CD4-positive, alpha-beta T cell treated with Interleukin-6 for 4 hours (primary cell): ENCODE results near the gene ZFAND4.
"Not testable (repeated sequence)": the region's sequence is repeated elsewhere in the genome, so short reads cannot be mapped to it uniquely, and the experiment has no call there.

Experiments used
- DNase-seq: peaks from one replicate; pipeline ENCODE4 v3.0.0-alpha.2; 2020; ENCODE audit warnings: mixed read lengths

Gene ZFAND4

DNA sequence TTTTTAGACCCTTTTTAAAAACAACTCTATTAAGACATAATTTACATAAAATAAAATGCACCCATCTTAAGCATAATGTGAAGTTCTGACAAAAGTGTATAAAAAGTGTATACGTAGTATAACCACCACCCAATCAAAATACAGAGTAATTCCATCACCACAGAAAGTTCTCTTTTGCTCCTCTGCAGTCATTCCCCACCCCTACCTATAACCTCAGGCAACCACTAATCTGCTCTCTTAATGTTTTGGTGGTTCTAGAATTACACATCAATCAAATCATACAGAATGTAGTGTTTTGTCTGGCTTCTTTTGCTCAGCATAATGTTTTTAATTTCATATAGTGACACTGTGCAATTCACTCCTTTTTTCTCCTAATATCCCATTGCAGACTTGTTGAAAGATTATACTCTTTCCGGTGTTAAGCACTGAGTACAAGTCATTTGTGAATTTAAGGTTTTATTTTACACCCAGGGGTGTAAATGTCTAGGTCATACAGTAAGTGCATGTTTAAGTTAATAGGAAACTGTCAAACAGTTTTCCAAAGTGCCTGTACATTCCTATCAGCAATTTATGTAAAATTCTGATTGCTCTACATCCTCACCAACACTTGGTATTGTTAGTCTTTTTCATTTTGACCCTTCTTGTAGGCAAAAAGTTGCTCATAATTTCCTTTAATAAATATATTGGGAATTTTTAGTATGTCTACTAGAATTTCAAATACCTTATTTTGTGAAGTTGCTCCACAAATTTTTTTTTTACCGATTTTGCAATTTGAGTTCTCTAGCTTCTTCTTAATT, 86.3 kb downstream of the ZFAND4 start:
- DNase-seq, result no peak

DNA sequence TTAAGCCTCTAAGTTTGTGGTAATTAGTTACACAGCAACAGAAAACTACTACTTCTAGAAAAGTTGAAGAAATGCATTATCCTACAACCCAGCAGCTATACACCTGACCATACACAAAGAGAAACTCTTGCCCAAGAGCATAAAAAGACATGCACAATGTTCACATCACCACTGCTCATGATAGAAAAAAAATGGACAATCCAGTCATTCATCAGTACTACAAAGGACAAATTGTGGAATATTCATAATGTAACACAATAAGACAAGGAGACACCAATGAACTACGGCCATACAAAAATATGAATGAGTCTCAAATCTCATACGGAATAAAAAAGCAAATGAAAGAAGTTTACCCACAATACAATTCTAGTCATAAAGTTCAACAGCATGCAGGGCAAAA, 87.4 kb downstream of the ZFAND4 start:
- no peak for DNase-seq

DNA sequence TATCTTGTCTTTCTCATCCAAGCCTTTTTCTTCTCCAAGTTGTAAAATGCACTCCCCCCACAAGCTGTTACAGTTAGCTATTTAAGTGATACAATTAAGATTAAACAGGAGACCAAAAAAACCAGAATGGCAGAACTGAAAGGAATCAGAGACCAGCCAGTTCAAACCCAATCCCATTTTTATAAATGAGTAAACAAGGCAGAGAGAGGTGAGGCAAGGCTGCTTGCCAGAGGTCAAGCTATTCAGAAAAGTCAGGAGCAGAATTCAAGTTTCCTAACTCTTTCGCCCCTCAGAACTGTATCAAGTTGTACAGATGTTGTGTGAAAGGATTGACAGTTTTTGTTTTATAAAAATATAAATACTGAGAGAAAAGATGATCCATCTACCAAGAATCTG, 90.2 kb downstream of the ZFAND4 start:
- no peak for DNase-seq

DNA sequence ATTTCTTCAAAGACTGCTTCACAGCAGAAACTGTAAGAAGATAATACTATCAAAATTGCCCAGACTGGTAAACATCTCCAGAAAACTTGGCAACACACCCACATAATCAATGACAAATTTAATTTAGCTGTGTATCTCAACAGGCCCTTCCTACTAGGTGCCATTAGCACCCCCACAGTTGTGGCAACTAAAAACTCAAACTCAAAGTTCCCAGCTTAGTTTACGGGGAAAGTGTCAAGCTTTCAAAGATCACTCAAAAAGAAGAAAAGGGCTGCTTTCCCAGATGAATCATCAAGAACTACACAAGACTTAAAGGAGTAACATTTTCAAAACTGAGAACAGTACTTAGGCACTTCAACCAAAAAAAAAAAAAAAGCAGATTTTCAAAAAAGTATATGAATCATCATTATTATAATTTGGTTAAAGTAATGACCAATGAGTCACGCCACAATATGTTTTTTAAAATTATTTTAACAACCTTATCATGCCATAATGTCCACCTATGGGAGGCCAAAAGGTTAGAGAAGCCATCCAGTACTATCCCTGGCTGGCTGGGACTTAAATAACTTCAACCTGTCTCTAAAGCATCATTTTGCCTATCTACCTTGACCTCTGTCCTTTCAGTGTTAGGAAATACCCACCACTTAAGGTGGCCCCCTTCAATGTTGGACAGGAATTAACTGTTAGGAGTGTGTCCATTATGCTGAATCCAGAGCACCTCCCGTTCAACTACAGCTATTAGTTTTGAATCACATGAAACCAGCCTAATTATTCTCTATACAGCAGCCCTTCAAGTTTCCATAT, 90.8 kb downstream of the ZFAND4 start:
- peak; percentile 17 for DNase-seq

DNA sequence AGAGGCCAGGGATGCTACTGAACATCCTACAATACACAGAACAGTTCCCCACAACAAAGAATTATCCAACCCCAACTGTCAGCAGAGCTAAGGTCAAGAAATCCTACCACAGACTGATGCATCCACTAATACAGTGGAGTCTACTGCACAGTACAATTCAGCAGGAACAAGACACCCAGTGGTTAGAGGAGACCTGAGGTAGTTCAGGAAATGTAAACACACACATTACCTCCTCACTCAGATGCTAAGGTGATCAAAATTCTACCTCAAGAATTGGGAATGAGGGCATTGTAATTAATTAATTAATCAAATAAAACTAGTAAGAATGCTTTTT, 91.4 kb downstream of the ZFAND4 start:
- DNase-seq, result no peak

DNA sequence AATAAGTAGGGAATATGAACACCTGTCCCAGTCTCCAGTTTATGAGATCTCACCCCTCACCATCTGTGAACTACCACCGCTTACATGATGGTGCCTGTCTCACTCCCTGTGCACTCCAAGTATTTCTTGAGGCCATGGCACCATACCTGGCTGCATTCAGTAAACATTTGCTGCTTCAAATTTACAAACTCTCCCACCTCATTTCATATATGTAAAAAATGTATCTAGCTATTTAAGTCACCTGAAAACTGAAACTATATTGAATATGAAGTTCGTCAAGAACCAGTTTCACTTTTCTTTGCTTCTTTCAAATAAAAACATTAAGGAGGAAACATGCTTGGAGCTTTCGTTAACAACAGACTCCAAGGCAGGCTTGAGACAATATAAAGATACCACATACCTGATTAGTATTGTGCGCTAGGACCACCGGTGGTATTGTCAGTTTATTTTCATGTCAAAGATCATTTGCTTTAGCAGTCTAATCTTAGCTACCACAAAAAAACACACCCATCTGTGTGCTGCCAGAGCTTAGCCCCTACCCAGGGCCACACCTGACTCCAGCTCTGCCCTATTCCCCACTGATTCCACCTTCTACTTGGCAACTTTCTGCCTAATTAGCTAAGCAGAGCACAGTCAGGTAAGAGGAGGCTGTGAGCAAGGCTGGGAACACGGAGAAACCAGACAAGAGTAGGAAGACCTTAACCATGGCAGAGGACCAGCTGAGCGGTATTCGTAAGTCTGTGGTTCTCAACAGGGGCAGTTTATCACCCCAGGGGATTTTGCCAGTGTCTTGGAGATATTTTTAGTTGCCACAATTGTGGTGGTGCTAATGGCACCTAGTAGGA, 92.0 kb downstream of the ZFAND4 start:
- DNase-seq, result peak; percentile 13

DNA sequence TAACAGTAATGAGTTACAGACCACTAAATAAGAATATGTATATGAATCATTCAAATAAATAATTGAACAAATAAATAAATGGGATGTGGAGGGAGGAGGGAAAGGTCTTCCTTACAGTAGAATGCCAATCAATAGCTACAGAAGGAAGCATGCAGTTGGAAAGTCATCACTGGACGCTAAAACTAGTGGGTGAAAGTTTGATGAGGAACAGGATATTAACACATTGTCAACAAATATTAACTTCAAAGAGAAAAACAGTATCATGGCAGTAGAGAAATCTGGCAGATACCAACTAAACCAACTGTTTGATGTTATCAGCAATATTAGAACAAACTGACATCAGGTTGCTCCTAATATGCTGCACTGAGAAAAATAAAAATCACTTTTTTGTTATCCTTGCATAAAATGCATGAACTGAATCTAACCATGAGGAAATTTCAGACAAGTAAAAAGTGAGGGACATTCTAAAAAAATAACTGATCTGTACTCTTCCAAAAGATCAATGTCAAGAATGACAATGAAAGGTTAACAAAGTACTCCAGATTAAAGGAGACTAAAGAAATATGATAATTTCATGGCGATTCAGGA, 94.1 kb downstream of the ZFAND4 start:
- DNase-seq, result no peak

DNA sequence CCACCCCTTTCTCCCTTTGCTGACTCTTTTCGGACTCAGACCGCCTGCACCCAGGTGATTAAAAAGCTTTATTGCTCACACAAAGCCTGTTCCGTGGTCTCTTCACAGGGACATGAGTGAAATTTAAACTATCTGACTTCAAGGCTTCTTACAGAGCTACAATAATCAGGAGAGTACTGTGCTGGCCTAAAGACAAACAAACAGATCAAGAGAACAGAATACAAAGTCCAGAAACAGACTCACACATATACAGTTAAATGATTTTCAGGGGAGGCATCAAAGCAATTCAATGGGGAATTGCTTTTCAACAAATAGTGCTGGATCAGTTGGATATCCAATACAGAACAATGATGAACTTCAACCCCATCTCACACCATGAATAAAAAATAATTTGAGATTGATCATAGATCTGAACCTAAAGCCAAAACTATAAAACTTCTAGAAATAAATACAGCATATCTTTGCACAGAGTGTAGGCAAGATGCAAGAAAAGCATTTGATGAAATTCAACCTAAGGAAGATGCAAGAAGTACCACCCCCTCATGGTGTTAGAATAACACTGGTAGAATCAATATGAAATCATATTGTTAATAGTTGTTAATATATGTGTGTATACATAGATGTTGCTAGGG, 96.5 kb downstream of the ZFAND4 start:
- no peak for DNase-seq

DNA sequence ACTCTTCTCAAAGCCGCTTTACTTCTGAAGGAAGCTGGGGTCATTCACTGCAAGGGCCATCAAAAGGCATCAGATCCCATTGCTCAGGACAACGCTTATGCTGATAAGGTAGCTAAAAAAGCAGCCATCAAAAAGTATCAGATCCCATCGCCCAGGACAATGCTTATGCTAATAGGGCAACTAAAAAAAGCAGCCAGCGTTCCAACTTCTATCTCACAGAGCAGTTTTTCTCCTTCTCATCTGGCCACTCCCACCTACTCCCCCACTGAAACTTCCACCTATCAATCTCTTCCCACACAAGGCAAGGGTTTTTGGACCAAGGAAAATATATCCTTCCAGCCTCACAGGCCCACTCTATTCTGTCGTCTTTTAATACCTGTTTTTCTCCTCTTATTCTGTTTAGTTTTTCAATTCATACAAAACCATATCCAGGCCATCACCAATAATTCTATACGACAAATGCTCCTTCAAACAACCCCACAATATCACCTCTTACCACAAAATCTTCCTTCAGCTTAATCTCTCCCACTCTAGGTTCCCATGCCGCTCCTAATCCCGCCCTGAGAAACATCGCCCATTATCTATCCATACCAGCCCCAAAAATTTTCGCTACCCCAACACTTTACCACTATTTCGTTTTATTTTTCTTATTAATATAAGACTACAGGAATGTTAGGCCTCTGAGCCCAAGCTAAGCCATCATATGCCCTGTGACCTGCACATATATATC, 97.4 kb downstream of the ZFAND4 start:
- not testable (repeated sequence) for DNase-seq

DNA sequence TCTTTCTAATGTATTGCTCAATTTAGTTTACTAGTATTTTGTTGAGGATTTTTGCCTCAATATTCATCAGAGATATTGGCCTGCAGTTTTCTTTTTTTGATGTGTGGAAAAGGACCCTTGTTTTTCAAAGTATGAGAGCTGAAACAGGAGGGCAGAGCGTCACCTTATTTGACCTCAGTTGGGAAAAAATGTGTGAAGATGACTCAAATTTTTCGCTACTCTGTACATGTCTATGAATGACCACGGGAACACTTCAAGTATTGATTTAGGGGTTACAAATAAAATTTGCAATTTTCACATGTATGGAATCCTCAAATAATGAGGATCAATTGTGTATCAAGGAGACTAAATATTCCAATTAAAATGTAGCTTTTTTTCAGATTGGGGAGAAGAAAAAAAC, 103.1 kb downstream of the ZFAND4 start:
- no peak for DNase-seq

DNA sequence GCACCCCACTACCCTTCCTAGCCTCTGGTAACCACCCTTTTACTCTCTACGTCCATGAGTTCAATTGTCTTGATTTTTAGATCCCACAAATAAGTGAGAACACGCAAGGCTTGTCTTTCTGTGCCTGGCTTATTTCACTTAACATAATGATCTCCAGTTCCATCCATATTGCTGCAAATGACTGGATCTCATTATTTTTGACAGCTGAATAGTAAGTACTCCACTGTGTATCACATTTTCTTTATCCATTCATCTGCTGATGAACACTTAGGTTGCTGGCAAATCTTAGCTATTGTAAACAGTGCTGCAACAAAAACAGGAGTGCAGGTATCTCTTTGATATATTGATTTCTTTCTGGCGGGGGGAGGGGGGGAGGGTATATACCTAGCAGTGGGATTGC, 106.2 kb downstream of the ZFAND4 start:
- no peak for DNase-seq
